ENCODE data around the gene FLNB.

The FLNB gene

GRCh38 chr3:58084788-58085543, 76.7 kb downstream of the FLNB start:
- TF ChIP-seq ZFP3 (CRISPR knock-in tag; IDR thresholded peaks at IDR 0.05) (no peak), CREB5 (CRISPR knock-in tag; IDR thresholded peaks at IDR 0.05; ENCODE audit: low read depth) (no peak), ZFP30 (CRISPR knock-in tag; IDR thresholded peaks at IDR 0.05) (no peak), ZNF565 (CRISPR knock-in tag; conservative IDR thresholded peaks at IDR 0.05; ENCODE audit: low read depth) (no peak), ZNF8 (CRISPR knock-in tag; IDR thresholded peaks at IDR 0.05) (no peak)
- no peak for ATAC-seq

GRCh38 chr3:58085616-58086015, 77.4 kb downstream of the FLNB start:
- no peak for ATAC-seq

GRCh38 chr3:58088501-58088900, 80.3 kb downstream of the FLNB start:
- ATAC-seq, result no peak
- TF ChIP-seq CREB5 (CRISPR knock-in tag; IDR thresholded peaks at IDR 0.05; ENCODE audit: low read depth), result no peak
- no peak for TF ChIP-seq ARNTL (CRISPR knock-in tag; IDR thresholded peaks at IDR 0.05; ENCODE audit: borderline replicate concordance, low read depth)
- no peak for TF ChIP-seq GLIS3 (CRISPR knock-in tag; IDR thresholded peaks at IDR 0.05)

More at GRCh38 chr3:58085616-58086015, 77.4 kb downstream of the FLNB start:
- TF ChIP-seq ZFP30 (CRISPR knock-in tag; IDR thresholded peaks at IDR 0.05) (no peak), ZNF8 (CRISPR knock-in tag; IDR thresholded peaks at IDR 0.05) (no peak), PPARA (CRISPR knock-in tag; IDR thresholded peaks at IDR 0.05; ENCODE audit: borderline replicate concordance) (no peak), ZC3H10 (CRISPR knock-in tag; IDR thresholded peaks at IDR 0.05) (no peak), BACH2 (CRISPR knock-in tag; IDR thresholded peaks at IDR 0.05; ENCODE audit: borderline replicate concordance) (no peak), POU6F1 (CRISPR knock-in tag; IDR thresholded peaks at IDR 0.05; ENCODE audit: borderline replicate concordance, low read depth) (no peak), OSR1 (CRISPR knock-in tag; IDR thresholded peaks at IDR 0.05) (no peak), TCF4 (CRISPR knock-in tag; IDR thresholded peaks at IDR 0.05; ENCODE audit: borderline replicate concordance) (no peak), GLIS3 (CRISPR knock-in tag; IDR thresholded peaks at IDR 0.05) (no peak), CREB5 (CRISPR knock-in tag; IDR thresholded peaks at IDR 0.05; ENCODE audit: low read depth) (no peak), ISL1 (CRISPR knock-in tag; IDR thresholded peaks at IDR 0.05) (no peak), RARB (CRISPR knock-in tag; IDR thresholded peaks at IDR 0.05) (no peak), PATZ1 (CRISPR knock-in tag; IDR thresholded peaks at IDR 0.05; ENCODE audit: borderline replicate concordance) (no peak), ZFP3 (CRISPR knock-in tag; IDR thresholded peaks at IDR 0.05) (no peak)

GRCh38 chr3:58090351-58090750, 82.1 kb downstream of the FLNB start:
- TF ChIP-seq ESRRG (CRISPR knock-in tag; IDR thresholded peaks at IDR 0.05) (no peak), CSRNP3 (CRISPR knock-in tag; IDR thresholded peaks at IDR 0.05) (no peak), GLIS3 (CRISPR knock-in tag; IDR thresholded peaks at IDR 0.05) (no peak)
- ATAC-seq, result no peak

Data from SK-N-SH treated with all-trans-retinoic acid at 6 μM for 48 hours (cell line).